CD14-positive monocyte (primary cell): ENCODE data around the gene LRP1. TPM values are rescaled to one million over a fixed set of nuclear protein-coding genes. Genes with fewer than 3 reads are reported as not detected.

Experiments
- DNase-seq, 3 donors: peaks; one replicate each; pipeline ENCODE4 v3.0.0-alpha.2; 2011 to 2022
- H2AFZ ChIP-seq: 2 replicates; pipeline ENCODE4 v1.6.0; 2012; ENCODE audit warnings: mild to moderate bottlenecking, low read depth, low read length, inconsistent platforms; ENCODE audit not compliant: insufficient read depth, poor library complexity, severe bottlenecking
- H3K27ac ChIP-seq, 2 donors: 1 replicate in 1 of 2; 2 replicates in 1 of 2; pipeline ENCODE4 v1.5.1; 2012 to 2013; ENCODE audit warnings: low read length in 2 of 2, control low read depth in 1 of 2, inconsistent platforms in 1 of 2, low read depth in 1 of 2, mild to moderate bottlenecking in 1 of 2
- H3K27me3 ChIP-seq, 2 donors: one replicate each; pipeline versions ENCODE4 v1.6.0 to v1.6.1; 2011 to 2013; ENCODE audit warnings: low read length in 2 of 2; ENCODE audit not compliant: control insufficient read depth in 2 of 2, insufficient read depth in 2 of 2
- H3K36me3 ChIP-seq, 2 donors: replicated peaks in 1 of 2; 1 replicate in 1 of 2; 2 replicates in 1 of 2; pipeline versions ENCODE4 v1.5.1 to v1.6.1; 2012 to 2013; ENCODE audit warnings: low read length in 2 of 2, control low read depth in 1 of 2, inconsistent platforms in 1 of 2, mild to moderate bottlenecking in 1 of 2; ENCODE audit not compliant: insufficient read depth in 2 of 2, control insufficient read depth in 1 of 2
- H3K4me1 ChIP-seq, 2 donors: 1 replicate in 1 of 2; 2 replicates in 1 of 2; pipeline versions ENCODE4 v1.5.1 to v1.6.1; 2012 to 2013; ENCODE audit warnings: low read length in 2 of 2, control low read depth in 1 of 2, inconsistent platforms in 1 of 2, mild to moderate bottlenecking in 1 of 2, moderate library complexity in 1 of 2; ENCODE audit not compliant: insufficient read depth in 2 of 2, control insufficient read depth in 1 of 2
- H3K4me2 ChIP-seq: replicated peaks from 2 replicates; pipeline ENCODE3; 2012; ENCODE audit warnings: low read length, moderate library complexity, mild to moderate bottlenecking; ENCODE audit not compliant: poor library complexity, severe bottlenecking; ENCODE audit errors: extremely low read depth
- H3K4me3 ChIP-seq, 3 experiments: fragments of 200-600 bp in 1 of 3; sonication (generic) in 1 of 3; replicated peaks in 1 of 3; 1 replicate in 2 of 3; 2 replicates in 1 of 3; pipeline ENCODE4 v1.5.1; 2011 to 2013; ENCODE audit warnings: low read length in 3 of 3, mild to moderate bottlenecking in 3 of 3, control low read depth in 2 of 3, low read depth in 2 of 3, inconsistent platforms in 1 of 3, moderate library complexity in 1 of 3
- H3K79me2 ChIP-seq: 2 replicates; pipeline ENCODE4 v1.6.0; 2012; ENCODE audit warnings: mild to moderate bottlenecking, control low read depth, inconsistent platforms, low read length, moderate library complexity; ENCODE audit not compliant: insufficient read depth
- H3K9ac ChIP-seq: 2 replicates; pipeline ENCODE4 v1.6.0; 2017; ENCODE audit warnings: low read length, mild to moderate bottlenecking; ENCODE audit not compliant: insufficient read depth, poor library complexity, severe bottlenecking
- H3K9me3 ChIP-seq, 2 donors: replicated peaks in 1 of 2; 1 replicate in 1 of 2; 2 replicates in 1 of 2; pipeline versions ENCODE4 v1.5.1 to v1.6.1; 2012 to 2013; ENCODE audit warnings: low read length in 2 of 2, control low read depth in 1 of 2; ENCODE audit not compliant: control insufficient read depth in 1 of 2, insufficient read depth in 1 of 2
- H4K20me1 ChIP-seq: 2 replicates; pipeline ENCODE4 v1.6.0; 2012; ENCODE audit warnings: mild to moderate bottlenecking, low read length, control low read depth, moderate library complexity; ENCODE audit not compliant: insufficient read depth
- H3K27ac Mint-ChIP-seq, 7 donors: one replicate each; pipeline ENCODE4 v1.8.0; 2020; ENCODE audit warnings: mild to moderate bottlenecking in 7 of 7, mixed read lengths in 7 of 7, moderate library complexity in 6 of 7, inconsistent platforms in 2 of 7
- H3K27me3 Mint-ChIP-seq, 3 donors: one replicate each; pipeline ENCODE4 v1.8.0; 2021 to 2022; ENCODE audit warnings: low read depth in 3 of 3, mild to moderate bottlenecking in 3 of 3, mixed read lengths in 3 of 3, moderate library complexity in 3 of 3, inconsistent platforms in 1 of 3
- H3K36me3 Mint-ChIP-seq, 2 donors: one replicate each; pipeline ENCODE4 v1.8.0; 2020; ENCODE audit warnings: mixed read lengths in 2 of 2, inconsistent platforms in 1 of 2, mild to moderate bottlenecking in 1 of 2
- H3K4me1 Mint-ChIP-seq: one replicate; pipeline ENCODE4 v1.8.0; 2020; ENCODE audit warnings: mild to moderate bottlenecking, mixed read lengths
- H3K4me3 Mint-ChIP-seq, 2 donors: one replicate each; pipeline ENCODE4 v1.8.0; 2020; ENCODE audit warnings: mild to moderate bottlenecking in 2 of 2, mixed read lengths in 2 of 2, moderate library complexity in 1 of 2
- H3K9me3 Mint-ChIP-seq, 7 donors: one replicate each; pipeline ENCODE4 v1.8.0; 2020 to 2022; ENCODE audit warnings: mixed read lengths in 7 of 7, mild to moderate bottlenecking in 6 of 7, moderate library complexity in 6 of 7, inconsistent platforms in 2 of 7
- WGBS: methylation state at CpG from one replicate; pipeline ENCODE4 v1.1.5; 2013; ENCODE audit warnings: missing lambda C conversion rate; ENCODE audit not compliant: insufficient coverage; 5-methylcytosine and 5-hydroxymethylcytosine counted together
- intact Hi-C, 2 donors: fragments of 100-400 bp; cut with micrococcal nuclease; formaldehyde crosslinking; loops; one replicate each; pipeline versions ENCODE4 v1.15.0 to v1.15.1; 2023
- polyA plus RNA-seq, 3 donors: library from polyadenylated mRNA; depleted of rRNA in 1 of 3; unstranded in 2 of 3; stranded (reverse) in 1 of 3; fragments of 300-500 nt in 2 of 3; fragments of >200 nt in 1 of 3; fragmentation: Illumina TruSeq in 2 of 3; gene quantifications; 1 replicate in 2 of 3; 2 replicates in 1 of 3; pipeline ENCODE4 v1.2.3, GENCODE V29; 2012 to 2021
- TF ChIP-seq, protein P1 (sequence below): fragments of 200-600 bp; IDR thresholded peaks from one replicate; pipeline ENCODE4 v1.8.0; 2022; ENCODE audit warnings: antibody characterized with exemption, mild to moderate bottlenecking

LRP1 gene
- polyA plus RNA-seq, 3 donors = 5.5 to 246 (median 10.5) TPM

DNA sequence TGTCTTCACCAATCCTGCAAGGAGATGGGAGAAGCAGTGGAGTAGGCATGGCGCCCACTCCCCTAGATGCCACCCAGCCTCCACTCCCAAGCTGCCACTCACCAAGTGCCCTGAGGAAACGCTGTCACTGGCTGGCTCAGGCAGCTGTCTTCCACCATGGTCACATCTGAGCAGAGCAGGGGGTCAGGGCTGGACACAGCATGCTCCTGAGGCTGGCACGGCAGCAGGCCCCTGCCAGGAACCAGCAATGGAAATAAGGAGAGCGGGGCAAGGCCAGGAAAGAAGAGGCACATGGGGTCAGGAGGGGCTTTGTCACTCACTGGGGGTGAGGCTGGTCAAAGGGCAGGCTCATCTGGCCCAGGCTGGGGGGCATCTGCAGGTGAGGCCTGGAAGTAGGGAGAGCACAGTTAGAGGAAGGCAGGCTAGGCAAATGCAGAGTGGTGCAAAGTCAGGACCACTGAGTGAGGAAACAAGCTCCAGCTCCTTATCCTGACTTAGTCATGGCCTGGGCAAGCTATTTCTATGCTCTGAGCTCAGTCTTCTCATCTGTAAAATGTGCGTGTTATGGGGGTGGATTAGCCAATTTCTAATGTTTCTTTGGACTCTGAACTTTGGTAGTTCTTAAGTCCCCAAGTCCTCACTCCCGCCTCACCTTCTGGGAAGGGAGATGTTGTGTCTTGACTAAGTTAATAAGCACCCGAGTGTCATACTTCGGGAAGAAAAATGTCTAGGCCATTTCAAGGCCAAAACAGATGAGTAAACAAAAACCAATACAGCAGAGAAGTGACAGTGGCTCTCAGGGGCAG, 31.3 kb upstream of the LRP1 start:
- Histone ChIP-seq H3K27me3 (no peaks in the 10 kb centered on the region), H4K20me1 (peaks cover 99% of the 10 kb centered on the region), H3K4me1 (peaks cover 17 to 22% of the 10 kb centered on the region in 2 donors), H3K4me2 (no peak overlapping the region), H2AFZ (no peak overlapping the region), H3K9me3 (no peaks in the 10 kb centered on the region), H3K27ac (peak overlapping the region in 1 of 2 donors; percentile 11), H3K9ac (no peak overlapping the region), H3K4me3 (no peak overlapping the region), H3K36me3 (peaks cover 62 to 82% of the 10 kb centered on the region in 2 donors), H3K79me2 (peaks cover 7% of the 10 kb centered on the region)
- H3K27ac Mint-ChIP-seq = peak overlapping the region in 5 of 7 donors; percentile 25 to 77 (median 63)
- no peak for DNase-seq
- no peaks in the 10 kb centered on the region for H3K9me3 Mint-ChIP-seq
- intact Hi-C loops = no loop called here
- TF ChIP-seq, protein P1, sequence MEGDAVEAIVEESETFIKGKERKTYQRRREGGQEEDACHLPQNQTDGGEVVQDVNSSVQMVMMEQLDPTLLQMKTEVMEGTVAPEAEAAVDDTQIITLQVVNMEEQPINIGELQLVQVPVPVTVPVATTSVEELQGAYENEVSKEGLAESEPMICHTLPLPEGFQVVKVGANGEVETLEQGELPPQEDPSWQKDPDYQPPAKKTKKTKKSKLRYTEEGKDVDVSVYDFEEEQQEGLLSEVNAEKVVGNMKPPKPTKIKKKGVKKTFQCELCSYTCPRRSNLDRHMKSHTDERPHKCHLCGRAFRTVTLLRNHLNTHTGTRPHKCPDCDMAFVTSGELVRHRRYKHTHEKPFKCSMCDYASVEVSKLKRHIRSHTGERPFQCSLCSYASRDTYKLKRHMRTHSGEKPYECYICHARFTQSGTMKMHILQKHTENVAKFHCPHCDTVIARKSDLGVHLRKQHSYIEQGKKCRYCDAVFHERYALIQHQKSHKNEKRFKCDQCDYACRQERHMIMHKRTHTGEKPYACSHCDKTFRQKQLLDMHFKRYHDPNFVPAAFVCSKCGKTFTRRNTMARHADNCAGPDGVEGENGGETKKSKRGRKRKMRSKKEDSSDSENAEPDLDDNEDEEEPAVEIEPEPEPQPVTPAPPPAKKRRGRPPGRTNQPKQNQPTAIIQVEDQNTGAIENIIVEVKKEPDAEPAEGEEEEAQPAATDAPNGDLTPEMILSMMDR = no peak
- no peak overlapping the region for H3K4me3 Mint-ChIP-seq
- peaks cover 36% of the 10 kb centered on the region for H3K4me1 Mint-ChIP-seq
- peaks cover 77 to 79% of the 10 kb centered on the region in 2 donors for H3K36me3 Mint-ChIP-seq
- WGBS = 82% methylated on average over 3 of the region's 8 CpGs
- H3K27me3 Mint-ChIP-seq = peaks cover 0 to 4% (median 0%) of the 10 kb centered on the region in 3 donors

DNA sequence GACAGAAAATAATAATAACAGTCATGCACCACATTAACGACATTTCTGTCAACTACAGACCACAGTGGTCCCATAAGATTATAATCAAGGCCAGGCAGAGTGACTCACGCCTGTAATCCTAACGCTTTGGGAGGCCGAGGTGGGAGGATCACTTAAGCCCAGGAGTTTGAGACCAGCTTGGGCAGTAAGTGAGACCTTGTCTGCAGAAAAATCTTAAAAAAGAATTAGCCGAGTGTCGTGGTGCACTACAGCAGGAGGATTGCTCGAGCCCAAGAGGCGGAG, 30.8 kb upstream of the LRP1 start:
- Histone ChIP-seq H3K27ac (no peak overlapping the region), H2AFZ (no peak overlapping the region), H3K9ac (no peak overlapping the region), H3K79me2 (peaks cover 7% of the 10 kb centered on the region), H3K36me3 (peaks cover 64 to 82% of the 10 kb centered on the region in 2 donors), H3K4me2 (no peak overlapping the region), H4K20me1 (peaks cover 99% of the 10 kb centered on the region), H3K27me3 (no peaks in the 10 kb centered on the region), H3K4me1 (peaks cover 22 to 28% of the 10 kb centered on the region in 2 donors), H3K9me3 (no peaks in the 10 kb centered on the region), H3K4me3 (no peak overlapping the region)
- intact Hi-C loops = no loop called here
- Mint-ChIP-seq H3K27ac (peak overlapping the region in 2 of 7 donors; percentile 13 to 55), H3K36me3 (peaks cover 79% of the 10 kb centered on the region in 2 donors), H3K9me3 (no peaks in the 10 kb centered on the region), H3K27me3 (peaks cover 0 to 2% (median 0%) of the 10 kb centered on the region in 3 donors), H3K4me3 (no peak overlapping the region), H3K4me1 (peaks cover 41% of the 10 kb centered on the region)
- TF ChIP-seq, protein P1 = no peak
- DNase-seq = no peak
- 99% methylated on average over 8 of the region's 8 CpGs for WGBS
